SU-DHL-6 (cell line): ENCODE measurements around the gene C6orf47.

Source experiments
- CTCF ChIP-seq: fragments of 200-600 bp; sonication (generic); IDR thresholded peaks from one replicate; pipeline ENCODE4 v1.5.1; 2017; ENCODE audit warnings: antibody characterized with exemption, mild to moderate bottlenecking, low read length, moderate library complexity; ENCODE audit not compliant: insufficient read depth, poor library complexity, severe bottlenecking
- EZH2phosphoT487 ChIP-seq: fragments of 200-600 bp; sonication (generic), shearing (Covaris generic); conservative IDR thresholded peaks from 2 replicates; pipeline ENCODE4 v1.6.1; 2018; ENCODE audit warnings: mild to moderate bottlenecking, antibody characterized with exemption, low read length, moderate library complexity, mixed read lengths

GRCh38 chr6:31652925-31653724 is 7.5 kb downstream of the C6orf47 start:
- TF ChIP-seq CTCF: no peak
- no peak for TF ChIP-seq EZH2phosphoT487
